Prostate gland (tissue), 2 donors: ENCODE results near the gene POFUT2. TPM values are rescaled to one million over a fixed set of nuclear protein-coding genes. Genes with fewer than 3 reads are reported as not detected.
A peak's percentile ranks its signal among the peaks of the same experiment; 100 is the strongest.

ENCODE experiments used
- DNase-seq: peaks from one replicate; pipeline ENCODE4 v3.0.0-alpha.2; 2019; ENCODE audit warnings: low spot score
- H3K27ac ChIP-seq, 2 donors: fragments of 200-600 bp; sonication (generic); 2 replicates each; pipeline ENCODE4 v1.5.1; 2017 to 2019
- H3K27me3 ChIP-seq: fragments of 200-600 bp; sonication (generic); replicated peaks from 2 replicates; pipeline ENCODE4 v1.5.1; 2019; ENCODE audit not compliant: insufficient read depth
- H3K36me3 ChIP-seq, 2 donors: fragments of 200-600 bp; sonication (generic); 1 replicate in 1 of 2; 2 replicates in 1 of 2; pipeline versions ENCODE4 v1.5.1 to v1.8.1; 2017 to 2019
- H3K4me1 ChIP-seq: fragments of 200-600 bp; sonication (generic); replicated peaks from 2 replicates; pipeline ENCODE4 v1.5.1; 2019
- H3K4me3 ChIP-seq, 2 donors: fragments of 200-600 bp; sonication (generic); 2 replicates each; pipeline ENCODE4 v1.5.1; 2017 to 2019
- H3K9me3 ChIP-seq: fragments of 200-600 bp; sonication (generic); 2 replicates; pipeline ENCODE4 v1.5.1; 2017
- CTCF ChIP-seq, 4 experiments: fragments of 200-600 bp in 2 of 4; fragments of 450-650 bp in 2 of 4; sonication (generic) in 2 of 4; IDR thresholded peaks; 1 replicate in 3 of 4; 2 replicates in 1 of 4; pipeline ENCODE4 v1.5.1; 2016 to 2019; ENCODE audit warnings: antibody characterized with exemption in 4 of 4, mild to moderate bottlenecking in 2 of 4, moderate library complexity in 2 of 4
- POLR2A ChIP-seq: fragments of 450-650 bp; IDR thresholded peaks from one replicate; pipeline ENCODE4 v1.6.1; 2016; ENCODE audit warnings: antibody characterized with exemption, mild to moderate bottlenecking
- POLR2AphosphoS5 ChIP-seq: sonication (generic); formaldehyde crosslinking; IDR thresholded peaks from one replicate; pipeline ENCODE4 v1.6.1; 2017; ENCODE audit warnings: antibody characterized with exemption
- WGBS: methylation state at CpG from one replicate; pipeline ENCODE4 v1.1.5; 2018; 5-methylcytosine and 5-hydroxymethylcytosine counted together
- intact Hi-C: fragments of 100-400 bp; cut with DNase I; formaldehyde crosslinking; loops from one replicate; pipeline ENCODE4 v1.14.2; 2022
- total RNA-seq, 2 donors: library from RNA; depleted of rRNA; stranded (reverse); fragments of >200 nt; gene quantifications; one replicate each; pipeline ENCODE4 v1.1.0, GENCODE V29; 2016

POFUT2 gene
- total RNA-seq, 2 donors from 2014 or later, result 20.2 to 52.4 TPM

GRCh38 chr21:45296638-45297037, 8.9 kb upstream of the POFUT2 start:
- Histone ChIP-seq H3K4me3 (no peak overlapping the region), H3K27ac (peak overlapping the region in 1 of 2 donors; percentile 0), H3K36me3 (no peaks in the 10 kb centered on the region), H3K27me3 (peaks cover 2% of the 10 kb centered on the region), H3K4me1 (peaks cover 8% of the 10 kb centered on the region), H3K9me3 (no peaks in the 10 kb centered on the region)
- no peak for DNase-seq
- intact Hi-C loops, result no loop called here
- TF ChIP-seq CTCF (IDR thresholded peaks at IDR 0.05) (no peak), POLR2A (no peak), POLR2AphosphoS5 (no peak)
- 97% methylated on average over 7 of the region's 7 CpGs for WGBS

- no peak for TF ChIP-seq POLR2A
- TF ChIP-seq CTCF (IDR thresholded peaks at IDR 0.05), result no peak
- no peak for TF ChIP-seq POLR2AphosphoS5
- no peaks in the 10 kb centered on the region for H3K9me3 ChIP-seq
- peaks cover 8% of the 10 kb centered on the region for H3K4me1 ChIP-seq
- no peak overlapping the region for H3K4me3 ChIP-seq
- H3K27ac ChIP-seq, result peak overlapping the region; percentile 74 to 79
- H3K36me3 ChIP-seq, result no peaks in the 10 kb centered on the region
- intact Hi-C loops, result no loop called here
- DNase-seq, result no peak
- WGBS, result 61% methylated on average over 27 of the region's 27 CpGs
- H3K27me3 ChIP-seq, result peaks cover 2% of the 10 kb centered on the region
Measured at GRCh38 chr21:45295576-45296365, 8.1 kb upstream of the POFUT2 start.

- Histone ChIP-seq H3K4me3 (no peak overlapping the region), H3K9me3 (no peaks in the 10 kb centered on the region), H3K27me3 (peaks cover 2% of the 10 kb centered on the region), H3K4me1 (peaks cover 8% of the 10 kb centered on the region), H3K27ac (peak overlapping the region; percentile 74 to 79), H3K36me3 (no peaks in the 10 kb centered on the region)
- DNase-seq, result no peak
- TF ChIP-seq POLR2AphosphoS5 (peak; percentile 54), POLR2A (no peak)
- intact Hi-C loops, result no loop called here
- WGBS, result 45% methylated on average over 38 of the region's 40 CpGs
Measured at GRCh38 chr21:45294509-45295291, 7.0 kb upstream of the POFUT2 start.

- TF ChIP-seq POLR2A, result no peak
- no peak for TF ChIP-seq POLR2AphosphoS5
- TF ChIP-seq CTCF (IDR thresholded peaks at IDR 0.05), result no peak
- Histone ChIP-seq H3K4me3 (no peak overlapping the region), H3K27me3 (peaks cover 2% of the 10 kb centered on the region), H3K9me3 (no peaks in the 10 kb centered on the region), H3K27ac (peak overlapping the region; percentile 74 to 79), H3K36me3 (no peaks in the 10 kb centered on the region), H3K4me1 (peaks cover 8% of the 10 kb centered on the region)
- intact Hi-C loops, result no loop called here
- 80% methylated on average over 12 of the region's 23 CpGs for WGBS
- DNase-seq, result no peak
Measured at GRCh38 chr21:45293726-45294401, 6.2 kb upstream of the POFUT2 start.

- H3K27me3 ChIP-seq, result peaks cover 2% of the 10 kb centered on the region
- DNase-seq, result no peak
- no peak overlapping the region for H3K4me3 ChIP-seq
- peaks cover 12% of the 10 kb centered on the region for H3K4me1 ChIP-seq
- no peaks in the 10 kb centered on the region for H3K36me3 ChIP-seq
- WGBS, result 78% methylated on average over 19 of the region's 19 CpGs
- intact Hi-C loops, result no loop called here
- no peaks in the 10 kb centered on the region for H3K9me3 ChIP-seq
- no peak for TF ChIP-seq POLR2A
- H3K27ac ChIP-seq, result peak overlapping the region; percentile 74 to 79
Measured at GRCh38 chr21:45293220-45293725, 5.6 kb upstream of the POFUT2 start.
